ENCODE data around the gene UCK2. TPM values are rescaled to one million over a fixed set of nuclear protein-coding genes. Genes with fewer than 3 reads are reported as not detected.

UCK2 gene
- total RNA-seq, 2 donors from 2014 or later: 39.6 to 69.0 TPM

- intact Hi-C loops (cut with DNase I): no loop called here
- Histone ChIP-seq H3K36me3 (no peaks in the 10 kb centered on the region), H3K4me3 (no peak overlapping the region), H3K27ac (no peak overlapping the region), H3K27me3 (no peaks in the 10 kb centered on the region), H3K9me3 (no peaks in the 10 kb centered on the region), H3K9ac (ENCODE audit: low read depth in 2 of 2, low read length in 2 of 2) (no peak overlapping the region), H3K4me1 (no peaks in the 10 kb centered on the region)
- no peak for TF ChIP-seq CTCF (IDR thresholded peaks at IDR 0.05)
- DNase-seq: no peak
These were observed 133.5 kb downstream of the UCK2 start for GRCh38 chr1:165960881-165961280.

Other genes starting within 250 kb of the UCK2 start
- gene MGST3, start 196.4 kb upstream of the UCK2 start, total RNA-seq: 100 to 1,000 TPM; 338 to 410 TPM
- 10 to 100 TPM; 62.3 to 77.4 TPM for gene ALDH9A1, start 129.1 kb upstream of the UCK2 start, total RNA-seq
- 100 to 1,000 TPM; 149 to 173 TPM for gene TMCO1, start 58.7 kb upstream of the UCK2 start, total RNA-seq